ENCODE measurements around the gene ZBED1.
"Not testable (repeated sequence)": the region's sequence is repeated elsewhere in the genome, so short reads cannot be mapped to it uniquely, and the experiment has no call there.

Gene ZBED1

DNA sequence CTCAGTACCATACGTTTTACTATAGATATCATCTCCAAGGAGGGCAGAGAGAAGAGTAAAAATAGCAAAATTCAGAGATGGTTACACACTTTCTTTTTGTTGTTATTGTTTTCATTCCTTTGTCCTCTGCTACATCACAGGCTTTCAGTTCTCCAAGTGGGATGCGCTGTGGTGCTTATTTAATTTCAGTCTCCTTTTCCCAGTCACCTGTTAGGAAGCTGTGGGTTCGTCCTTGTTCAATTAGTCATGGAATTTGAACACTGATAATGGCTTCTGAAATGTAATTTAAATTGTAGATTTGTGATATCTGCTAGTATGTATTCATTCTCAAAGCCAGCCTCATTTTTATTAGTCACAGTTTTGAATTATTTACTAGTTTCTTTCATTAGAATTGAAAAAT is 38.8 kb upstream of the ZBED1 start:
- no peak overlapping the region for H3K9ac ChIP-seq (ENCODE audit: low read length)
- no peaks in the 10 kb centered on the region for H3K36me3 ChIP-seq (ENCODE audit: insufficient read depth, low read length)
- no peaks in the 10 kb centered on the region for H3K9me3 ChIP-seq (ENCODE audit: low read length)
- no peaks in the 10 kb centered on the region for H3F3A ChIP-seq (ENCODE audit: insufficient read depth, low read length)
- H3K4me3 ChIP-seq (ENCODE audit: low read depth, low read length, poor library complexity, severe bottlenecking), result no peak overlapping the region
- no peak overlapping the region for H2AFZ ChIP-seq (ENCODE audit: low read length)
- H3K27me3 ChIP-seq (ENCODE audit: insufficient read depth, low read length), result no peaks in the 10 kb centered on the region
- no peak overlapping the region for H3K27ac ChIP-seq (ENCODE audit: low read depth, low read length, poor library complexity, severe bottlenecking)
- TF ChIP-seq CTCF (IDR thresholded peaks at IDR 0.05; ENCODE audit: low read length) (no peak), EZH2 (IDR thresholded peaks at IDR 0.05; ENCODE audit: borderline replicate concordance, low read length) (no peak)
- H3K4me2 ChIP-seq (ENCODE audit: low read length), result no peak overlapping the region
- H4K20me1 ChIP-seq (ENCODE audit: insufficient read depth, low read length), result no peaks in the 10 kb centered on the region
- no peaks in the 10 kb centered on the region for H3K79me2 ChIP-seq (ENCODE audit: insufficient read depth, low read length)
- no peaks in the 10 kb centered on the region for H3K9me2 ChIP-seq (ENCODE audit: low read depth, low read length)
- peaks cover 10% of the 10 kb centered on the region for H3K4me1 ChIP-seq (ENCODE audit: insufficient read depth, low read length, severe bottlenecking)

DNA sequence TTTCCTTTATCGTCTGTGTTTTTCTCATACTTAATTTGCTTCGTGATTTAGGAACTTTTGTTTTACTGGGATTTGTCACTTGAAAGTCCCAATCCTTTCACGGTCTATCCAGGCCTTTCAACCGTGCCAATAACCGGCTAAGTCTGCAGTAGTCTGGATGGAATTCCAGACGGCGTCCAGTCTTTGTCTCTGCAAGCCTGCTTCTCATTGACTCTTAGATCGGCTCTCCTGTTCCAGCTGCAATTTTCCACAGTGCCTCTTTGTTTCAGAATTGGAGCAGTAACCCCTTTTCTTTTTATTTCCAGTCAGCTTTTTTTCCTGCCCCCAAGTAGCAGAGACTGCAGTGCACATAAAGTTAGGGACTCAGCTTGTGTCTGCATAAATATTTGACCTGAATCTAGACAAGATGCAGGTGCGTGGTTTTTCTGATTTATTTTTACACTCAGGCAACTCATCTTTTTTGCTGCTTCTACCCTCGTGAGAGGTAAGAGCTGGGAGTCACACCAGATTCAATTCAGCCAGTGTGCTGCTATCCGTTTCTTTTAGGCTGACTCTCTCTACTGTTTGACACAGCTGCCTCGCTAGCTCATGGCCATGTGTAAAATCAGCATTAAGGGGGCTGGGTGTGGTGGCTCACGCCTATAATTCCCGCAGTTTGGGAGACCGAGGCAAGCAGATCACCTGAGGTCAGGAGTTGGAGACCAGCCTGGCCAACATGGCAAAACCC is 37.4 kb upstream of the ZBED1 start:
- no peaks in the 10 kb centered on the region for H3K27me3 ChIP-seq (ENCODE audit: insufficient read depth, low read length)

GRCh38 chrX:2536974-2537373 is 36.2 kb upstream of the ZBED1 start:
- Histone ChIP-seq H4K20me1 (ENCODE audit: insufficient read depth, low read length) (no peaks in the 10 kb centered on the region), H3K27ac (ENCODE audit: low read depth, low read length, poor library complexity, severe bottlenecking) (no peak overlapping the region), H3K4me2 (ENCODE audit: low read length) (no peak overlapping the region), H3K27me3 (ENCODE audit: insufficient read depth, low read length) (no peaks in the 10 kb centered on the region), H3K9me3 (ENCODE audit: low read length) (no peaks in the 10 kb centered on the region), H3K4me1 (ENCODE audit: insufficient read depth, low read length, severe bottlenecking) (peaks cover 19% of the 10 kb centered on the region), H3K9ac (ENCODE audit: low read length) (no peak overlapping the region), H3K9me2 (ENCODE audit: low read depth, low read length) (no peaks in the 10 kb centered on the region), H3F3A (ENCODE audit: insufficient read depth, low read length) (no peaks in the 10 kb centered on the region), H2AFZ (ENCODE audit: low read length) (no peak overlapping the region), H3K36me3 (ENCODE audit: insufficient read depth, low read length) (no peaks in the 10 kb centered on the region), H3K4me3 (ENCODE audit: low read depth, low read length, poor library complexity, severe bottlenecking) (no peak overlapping the region), H3K79me2 (ENCODE audit: insufficient read depth, low read length) (no peaks in the 10 kb centered on the region)
- no peak for TF ChIP-seq EZH2 (IDR thresholded peaks at IDR 0.05; ENCODE audit: borderline replicate concordance, low read length)

More for the DNA sequence above, 37.4 kb upstream of the ZBED1 start:
- no peaks in the 10 kb centered on the region for H4K20me1 ChIP-seq (ENCODE audit: insufficient read depth, low read length)
- no peak overlapping the region for H3K27ac ChIP-seq (ENCODE audit: low read depth, low read length, poor library complexity, severe bottlenecking)
- no peaks in the 10 kb centered on the region for H3K9me2 ChIP-seq (ENCODE audit: low read depth, low read length)
- H3K9ac ChIP-seq (ENCODE audit: low read length), result no peak overlapping the region
- H3K4me3 ChIP-seq (ENCODE audit: low read depth, low read length, poor library complexity, severe bottlenecking), result no peak overlapping the region
- no peaks in the 10 kb centered on the region for H3K9me3 ChIP-seq (ENCODE audit: low read length)
- no peaks in the 10 kb centered on the region for H3F3A ChIP-seq (ENCODE audit: insufficient read depth, low read length)
- no peaks in the 10 kb centered on the region for H3K79me2 ChIP-seq (ENCODE audit: insufficient read depth, low read length)
- H3K4me1 ChIP-seq (ENCODE audit: insufficient read depth, low read length, severe bottlenecking), result peaks cover 16% of the 10 kb centered on the region
- TF ChIP-seq EZH2 (IDR thresholded peaks at IDR 0.05; ENCODE audit: borderline replicate concordance, low read length) (no peak), CTCF (IDR thresholded peaks at IDR 0.05; ENCODE audit: low read length) (no peak)
- no peak overlapping the region for H3K4me2 ChIP-seq (ENCODE audit: low read length)
- H2AFZ ChIP-seq (ENCODE audit: low read length), result no peak overlapping the region
- no peaks in the 10 kb centered on the region for H3K36me3 ChIP-seq (ENCODE audit: insufficient read depth, low read length)

DNA sequence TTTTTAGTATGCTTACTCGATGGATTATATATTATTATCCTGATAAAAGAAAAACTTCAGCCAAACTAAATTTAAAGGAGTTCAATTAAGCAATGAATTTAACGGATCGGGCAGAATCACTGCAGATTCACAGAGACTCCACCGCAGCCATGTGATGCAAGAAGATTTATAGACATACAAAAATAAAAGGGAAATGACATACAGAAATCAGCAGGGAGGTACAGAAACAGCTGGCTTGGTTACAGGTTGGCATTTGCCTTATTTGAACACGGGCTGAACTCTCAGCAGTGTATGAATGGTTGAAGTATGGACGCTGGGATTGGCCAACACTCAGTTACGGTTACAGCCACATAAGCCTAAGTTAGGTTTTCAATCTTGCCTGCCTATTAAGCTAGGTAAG is 35.4 kb upstream of the ZBED1 start:
- Histone ChIP-seq H3K9me2 (ENCODE audit: low read depth, low read length) (no peaks in the 10 kb centered on the region), H3K9ac (ENCODE audit: low read length) (no peak overlapping the region), H3F3A (ENCODE audit: insufficient read depth, low read length) (no peaks in the 10 kb centered on the region), H3K27me3 (ENCODE audit: insufficient read depth, low read length) (no peaks in the 10 kb centered on the region), H3K79me2 (ENCODE audit: insufficient read depth, low read length) (no peaks in the 10 kb centered on the region), H2AFZ (ENCODE audit: low read length) (no peak overlapping the region), H3K36me3 (ENCODE audit: insufficient read depth, low read length) (no peaks in the 10 kb centered on the region), H3K4me3 (ENCODE audit: low read depth, low read length, poor library complexity, severe bottlenecking) (no peak overlapping the region), H3K4me2 (ENCODE audit: low read length) (no peak overlapping the region), H3K9me3 (ENCODE audit: low read length) (no peaks in the 10 kb centered on the region), H3K27ac (ENCODE audit: low read depth, low read length, poor library complexity, severe bottlenecking) (no peak overlapping the region), H4K20me1 (ENCODE audit: insufficient read depth, low read length) (no peaks in the 10 kb centered on the region), H3K4me1 (ENCODE audit: insufficient read depth, low read length, severe bottlenecking) (peaks cover 19% of the 10 kb centered on the region)
- TF ChIP-seq CTCF (IDR thresholded peaks at IDR 0.05; ENCODE audit: low read length), result no peak

DNA sequence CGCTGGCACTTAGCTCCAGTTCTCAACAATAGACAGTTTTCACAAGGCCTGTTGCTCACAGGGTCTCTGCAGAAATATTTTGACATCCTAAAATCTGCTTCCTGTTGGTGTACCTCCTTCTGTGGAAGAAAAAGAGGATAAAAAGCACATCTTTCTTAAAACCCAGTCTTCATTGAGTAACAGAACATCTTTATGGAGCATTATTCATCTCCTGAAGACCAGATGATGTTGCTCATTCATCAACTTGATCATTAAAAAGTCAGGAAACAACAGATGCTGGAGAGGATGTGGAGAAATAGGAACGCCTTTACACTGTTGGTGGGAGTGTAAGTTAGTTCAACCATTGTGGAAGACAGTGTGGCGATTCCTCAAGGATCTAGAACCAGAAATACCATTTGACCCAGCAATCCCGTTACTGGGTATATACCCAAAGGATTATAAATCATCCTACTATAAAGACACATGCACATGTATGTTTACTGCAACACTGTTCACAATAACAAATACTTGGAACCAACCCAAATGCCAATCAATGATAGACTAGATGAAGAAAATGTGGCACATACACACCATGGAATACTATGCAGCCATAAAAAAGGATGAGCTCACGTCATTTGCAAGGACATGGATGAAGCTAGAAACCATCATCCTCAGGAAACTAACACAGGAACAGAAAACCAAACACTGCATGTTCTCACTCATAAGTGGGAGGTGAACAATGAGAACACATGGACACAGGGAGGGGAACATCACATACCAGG is 33.7 kb upstream of the ZBED1 start:
- H3K4me3 ChIP-seq (ENCODE audit: low read depth, low read length, poor library complexity, severe bottlenecking); H3K79me2 ChIP-seq (ENCODE audit: insufficient read depth, low read length); H3K4me2 ChIP-seq (ENCODE audit: low read length); H3K9me2 ChIP-seq (ENCODE audit: low read depth, low read length); H3K27me3 ChIP-seq (ENCODE audit: insufficient read depth, low read length); H3K36me3 ChIP-seq (ENCODE audit: insufficient read depth, low read length); H3K9me3 ChIP-seq (ENCODE audit: low read length); H3K9ac ChIP-seq (ENCODE audit: low read length); H3F3A ChIP-seq (ENCODE audit: insufficient read depth, low read length); H4K20me1 ChIP-seq (ENCODE audit: insufficient read depth, low read length); H3K27ac ChIP-seq (ENCODE audit: low read depth, low read length, poor library complexity, severe bottlenecking): not testable (repeated sequence)
- Histone ChIP-seq H2AFZ (ENCODE audit: low read length) (peak overlapping the region; percentile 40; the same call in 1 of the 2 replicates), H3K4me1 (ENCODE audit: insufficient read depth, low read length, severe bottlenecking) (peaks cover 19% of the 10 kb centered on the region)

Measured in OCI-LY1 (cell line).